HG03135 (cell line): ENCODE data around the gene PPP2R5B.

Experiments used
- ATAC-seq: cut with Tn5 transposase; IDR thresholded peaks from one replicate; pipeline ENCODE4 v1.9.1; 2021; ENCODE audit warnings: mild to moderate bottlenecking, moderate library complexity; ENCODE audit not compliant: unreplicated experiment

The PPP2R5B gene

DNA sequence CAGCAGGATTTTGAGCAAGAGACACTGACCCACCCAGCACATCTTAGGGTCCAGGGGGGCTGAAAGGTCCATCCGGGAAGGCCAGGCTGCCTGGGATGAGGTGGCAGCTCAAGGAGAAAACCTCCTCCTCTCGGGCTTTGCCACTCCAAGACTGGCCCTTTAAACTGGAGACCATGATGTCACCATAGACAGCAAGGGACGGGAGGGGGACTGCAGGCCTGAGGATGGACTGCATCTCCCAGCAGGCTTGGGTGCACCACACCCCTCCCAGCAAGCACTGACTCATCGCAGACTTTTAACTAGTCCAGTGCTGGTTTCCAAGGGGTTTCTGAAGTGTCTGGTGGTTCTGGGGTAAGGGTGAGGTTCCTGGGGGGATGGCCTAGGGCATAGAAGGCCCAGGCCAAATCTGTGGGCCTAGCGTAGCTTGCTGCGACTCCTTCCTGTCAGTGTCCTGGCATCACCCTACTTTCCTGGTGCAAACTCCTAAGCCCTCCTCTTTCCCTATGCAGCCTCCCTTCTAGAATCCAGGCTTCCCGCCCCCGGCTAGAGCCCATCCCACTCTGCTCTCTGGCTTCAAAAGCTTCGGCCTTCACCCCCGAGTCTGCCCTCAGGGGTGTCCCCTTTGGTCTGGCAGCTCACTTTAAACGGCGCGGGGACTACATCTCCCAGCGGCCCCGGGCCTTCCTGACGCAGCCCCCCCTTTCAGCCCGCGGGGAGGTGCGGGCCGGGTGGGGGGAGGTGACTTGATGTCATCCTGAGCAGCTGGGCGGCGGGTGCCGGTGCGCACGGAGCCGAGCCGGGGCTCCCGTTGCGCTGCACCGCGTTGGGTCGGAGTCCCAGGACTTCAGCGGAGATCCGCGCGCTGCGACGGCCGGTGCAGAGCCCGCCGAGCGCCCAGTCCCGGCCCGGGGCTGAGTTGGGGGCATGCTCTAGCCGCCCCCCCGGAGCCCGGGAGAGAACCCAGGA is at the start of gene PPP2R5B:
Gene PPP2R5B, plus strand, starts transcription at position 746 of the 966 bp plus-strand sequence. CDS start 1,046 bp downstream, outside the sequence.
- ATAC-seq = peak; percentile 78

DNA sequence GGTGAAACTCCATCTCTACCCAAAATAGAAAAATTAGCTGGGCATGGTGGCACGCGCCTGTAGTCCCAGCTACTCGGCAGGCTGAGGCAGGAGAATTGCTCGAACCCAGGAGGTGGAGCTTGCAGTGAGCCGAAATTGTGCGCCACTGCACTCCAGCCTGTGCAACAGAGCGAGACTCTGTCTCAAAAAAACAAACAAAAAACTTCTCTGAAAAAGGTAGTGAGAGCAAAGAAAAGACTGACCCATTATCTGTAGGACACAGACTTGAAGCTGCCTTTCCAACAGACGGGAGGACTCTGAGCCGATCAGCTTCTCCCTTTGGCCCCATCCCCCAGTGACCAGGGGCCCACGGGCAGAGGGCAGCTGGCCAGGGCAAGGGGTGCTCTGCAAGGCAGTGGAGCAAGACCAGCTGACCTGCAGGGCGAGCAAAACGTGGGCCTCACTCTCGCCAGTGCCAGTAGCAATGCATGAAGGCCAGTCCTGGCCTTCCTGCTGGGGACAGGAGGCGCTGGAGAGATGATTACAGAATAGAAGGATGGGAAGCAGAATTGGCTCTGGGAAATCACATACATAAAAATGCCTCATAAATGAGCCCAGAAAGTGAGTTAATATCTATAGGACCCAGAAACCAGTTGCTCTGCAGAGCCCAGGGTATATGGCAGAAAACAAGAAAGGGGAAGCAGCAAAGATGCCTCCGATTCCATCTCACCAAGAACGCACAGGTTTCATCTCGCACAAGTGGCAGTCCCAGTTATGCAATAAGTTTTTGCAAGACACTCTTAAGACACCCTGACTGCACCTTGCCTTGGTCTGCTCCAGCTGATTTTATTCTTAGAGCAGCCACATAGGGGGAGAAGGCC is 48.9 kb upstream of the PPP2R5B start:
- no peak for ATAC-seq

DNA sequence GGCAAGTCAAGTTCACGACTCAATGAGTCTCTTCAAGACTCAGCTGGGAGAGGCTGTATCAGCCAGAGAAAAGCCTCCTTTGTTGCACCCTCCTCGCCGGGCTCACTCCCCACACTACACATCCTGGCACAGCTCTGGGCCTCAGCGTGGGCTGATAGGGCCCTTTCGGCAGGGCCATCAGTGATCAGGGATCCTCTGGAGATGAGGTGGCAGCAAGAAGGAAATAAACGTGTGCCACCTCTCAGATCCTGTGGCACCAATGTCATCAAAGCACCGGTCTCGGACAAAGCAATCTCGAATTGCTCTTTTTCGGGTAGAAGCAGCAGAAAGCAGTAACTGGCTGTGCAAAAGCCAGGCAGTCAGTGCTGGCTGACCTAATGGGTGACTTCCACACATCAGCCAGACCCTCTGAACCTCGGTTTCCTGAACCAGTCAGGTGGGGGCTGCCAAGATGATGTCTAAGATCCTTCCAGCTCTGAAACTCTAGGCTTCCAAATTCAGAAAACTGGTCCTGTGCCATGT is 48.2 kb upstream of the PPP2R5B start:
- ATAC-seq = no peak

DNA sequence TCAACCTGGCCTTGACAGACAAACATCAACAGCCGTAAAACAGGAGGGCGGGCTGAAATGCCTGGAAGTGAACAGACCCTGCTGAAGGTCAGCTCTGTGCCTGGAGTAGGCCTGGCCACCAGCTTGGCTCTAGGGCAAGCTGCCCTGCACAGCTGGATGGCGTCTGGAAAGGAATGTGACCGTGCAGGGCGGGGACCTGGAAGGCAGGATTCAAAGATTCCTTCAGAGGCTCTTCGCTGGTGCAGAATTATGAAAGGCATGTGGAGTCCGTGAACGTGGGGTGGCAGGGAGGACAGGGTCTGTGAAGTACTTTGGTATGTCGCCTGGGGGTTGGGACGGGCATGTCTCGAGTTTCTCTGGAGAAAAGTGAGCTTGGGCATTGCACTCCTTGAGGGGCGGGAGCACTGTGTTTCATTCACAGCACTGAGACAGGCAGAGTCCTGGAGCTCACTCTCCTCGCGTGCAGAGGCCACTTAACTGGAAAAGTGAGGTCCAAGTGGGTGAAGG is 47.6 kb upstream of the PPP2R5B start:
- no peak for ATAC-seq

- ATAC-seq = no peak
Measured at GRCh38 chr11:64877390-64878222, 46.9 kb upstream of the PPP2R5B start.

DNA sequence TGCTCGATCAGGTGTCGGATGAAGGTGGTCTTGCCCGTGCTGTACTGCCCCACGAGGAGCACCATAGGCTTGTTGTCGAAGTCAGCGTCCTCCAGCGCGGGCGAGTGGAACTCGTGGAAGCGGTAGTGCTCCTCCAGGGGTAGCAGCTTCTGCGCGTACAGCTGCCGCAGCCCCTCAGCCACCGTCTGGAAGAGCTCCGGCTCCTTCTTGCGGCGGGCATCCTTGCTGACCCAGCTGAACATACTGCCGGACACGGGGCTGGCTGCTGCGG is 46.3 kb upstream of the PPP2R5B start:
- ATAC-seq = peak; percentile 3

DNA sequence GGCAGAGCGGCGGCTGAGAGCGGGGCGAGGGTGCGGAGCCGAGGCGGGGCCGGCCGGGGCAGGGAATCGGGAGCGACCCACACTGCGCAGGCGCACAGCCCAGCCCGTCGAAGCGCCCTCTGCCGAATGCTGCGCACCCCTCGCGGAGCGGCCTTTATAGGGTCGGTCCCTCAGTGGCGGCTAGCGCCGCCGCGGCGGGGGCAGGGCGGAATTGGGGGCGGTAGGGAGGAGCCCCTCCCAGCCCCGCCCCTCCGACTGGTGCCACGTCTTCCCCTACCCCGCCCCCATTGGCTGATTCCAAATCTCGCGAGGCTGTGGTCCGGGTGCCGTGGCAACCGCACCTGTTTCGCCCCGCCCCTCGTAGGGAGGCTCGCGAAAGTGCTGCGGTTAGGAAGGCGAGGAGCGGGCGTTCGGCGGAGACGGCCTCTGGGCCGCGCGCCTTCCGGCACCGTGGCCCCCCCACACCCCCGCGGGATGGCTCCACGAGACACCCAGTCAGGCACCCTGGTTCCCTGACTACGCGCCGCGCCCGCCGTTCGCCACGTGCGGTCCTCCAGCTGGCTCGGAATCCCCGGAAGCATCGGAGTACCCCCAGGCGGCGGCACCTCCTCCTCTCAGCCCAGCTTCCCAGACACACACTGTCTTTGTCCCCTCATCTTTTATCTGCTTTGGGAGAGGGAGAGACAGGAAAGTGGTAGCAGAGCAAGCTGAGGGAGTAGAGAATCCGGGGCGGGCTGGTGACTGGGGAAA is 45.8 kb upstream of the PPP2R5B start, which contains the start of gene EHD1:
Gene EHD1, minus strand, starts transcription at position 128 of the 750 bp plus-strand sequence. CDS start 157 bp downstream, outside the sequence.
- peak; percentile 59 for ATAC-seq

GRCh38 chr11:64879244-64879900 is 45.1 kb upstream of the PPP2R5B start:
- no peak for ATAC-seq

DNA sequence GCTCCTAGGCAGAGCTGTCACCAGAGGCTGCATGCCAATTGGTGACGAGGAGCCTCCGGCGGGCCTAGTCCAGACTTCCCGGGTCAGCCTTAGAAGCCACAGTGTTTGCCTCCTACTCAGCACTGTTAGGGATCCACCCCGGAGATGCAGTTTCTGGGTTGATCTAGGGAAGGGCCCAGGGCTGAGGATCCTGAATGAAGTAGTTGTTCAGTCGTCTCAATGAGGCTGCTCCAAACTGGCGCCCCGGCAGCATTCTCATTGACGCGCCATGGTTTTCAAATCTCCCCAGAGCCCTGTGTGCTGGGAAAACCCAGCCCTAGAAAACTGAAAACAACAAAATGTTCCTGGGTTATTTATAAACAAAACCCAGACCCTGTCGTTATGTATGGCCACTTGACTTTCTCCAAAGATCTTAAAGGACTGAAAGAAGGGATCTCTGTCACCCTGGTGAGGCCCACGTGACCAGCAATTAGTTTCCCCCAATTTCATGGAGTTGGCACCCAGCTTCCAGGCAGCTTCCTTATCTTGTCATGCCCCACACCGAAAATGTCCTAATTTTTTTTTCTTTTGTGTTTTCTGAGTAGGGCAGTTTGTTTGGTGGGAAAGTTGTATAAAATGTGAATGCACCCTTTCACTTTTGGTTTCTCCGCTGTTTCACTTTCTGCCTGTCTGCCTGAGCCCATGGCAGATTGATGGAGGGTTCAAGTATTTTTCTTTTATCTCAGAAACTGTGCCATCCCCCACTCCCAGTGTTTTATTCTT is 44.1 kb upstream of the PPP2R5B start:
- no peak for ATAC-seq

DNA sequence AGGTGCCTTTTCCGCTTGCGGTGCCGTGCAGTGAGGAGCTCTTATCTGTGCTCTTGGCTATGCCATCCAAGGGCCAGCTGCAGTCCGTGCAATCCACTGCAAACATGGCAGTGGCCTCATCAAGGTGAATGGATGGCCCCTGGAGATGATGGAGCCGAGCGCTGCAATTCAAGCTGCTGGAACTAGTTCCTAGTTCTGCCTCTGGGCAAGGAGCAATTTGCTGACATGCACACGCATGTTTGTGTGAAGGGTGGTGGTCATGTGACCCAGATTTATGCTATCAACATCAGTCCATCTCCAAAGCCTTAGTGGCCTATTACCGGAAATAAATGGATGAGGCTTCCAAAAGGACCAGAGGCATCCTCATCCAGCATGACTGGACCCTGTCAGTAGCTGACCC is 43.0 kb upstream of the PPP2R5B start:
- ATAC-seq = no peak

GRCh38 chr11:64882243-64882642 is 42.2 kb upstream of the PPP2R5B start:
- no peak for ATAC-seq

DNA sequence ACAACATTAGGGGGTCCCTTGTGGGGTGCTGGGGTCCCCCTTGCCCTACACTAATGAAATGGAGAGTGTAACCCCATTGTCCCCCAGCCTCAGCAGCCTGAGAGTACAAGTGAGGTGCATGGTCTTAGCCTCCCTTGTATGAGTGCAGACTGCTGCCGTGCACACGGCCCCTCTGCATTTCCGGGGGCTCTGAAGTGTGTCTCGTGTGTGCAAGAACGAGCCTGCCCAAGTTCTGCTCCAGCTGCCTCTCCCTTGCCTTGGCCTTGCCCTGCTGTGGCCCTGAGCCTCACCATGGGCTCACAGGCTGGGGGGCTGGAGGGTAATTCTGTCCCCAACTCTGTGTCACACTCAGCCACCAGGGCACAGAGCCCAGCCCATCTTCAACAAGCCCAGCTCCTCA is 40.9 kb upstream of the PPP2R5B start:
- no peak for ATAC-seq

DNA sequence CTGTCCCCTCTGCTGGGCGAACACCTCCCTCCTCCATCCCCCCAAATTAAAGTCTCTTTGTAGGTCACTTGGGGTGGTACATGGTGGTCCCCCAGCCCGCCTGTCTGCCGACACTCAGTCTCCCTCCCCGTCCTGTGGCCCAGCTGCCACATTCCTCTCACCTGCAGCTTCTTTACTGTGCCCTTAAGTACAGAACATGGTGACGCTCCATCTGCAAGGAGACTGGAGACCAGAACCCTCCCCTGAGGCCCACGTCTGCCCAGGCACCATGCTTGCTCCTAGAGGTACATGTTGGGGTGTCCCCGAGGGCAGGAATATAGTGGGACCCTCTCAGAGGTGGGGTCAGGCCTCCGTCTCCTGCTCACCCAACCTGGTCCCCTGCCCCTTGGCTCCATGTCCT is 40.5 kb upstream of the PPP2R5B start:
- no peak for ATAC-seq

GRCh38 chr11:64885367-64886286 is 38.9 kb upstream of the PPP2R5B start:
- no peak for ATAC-seq

DNA sequence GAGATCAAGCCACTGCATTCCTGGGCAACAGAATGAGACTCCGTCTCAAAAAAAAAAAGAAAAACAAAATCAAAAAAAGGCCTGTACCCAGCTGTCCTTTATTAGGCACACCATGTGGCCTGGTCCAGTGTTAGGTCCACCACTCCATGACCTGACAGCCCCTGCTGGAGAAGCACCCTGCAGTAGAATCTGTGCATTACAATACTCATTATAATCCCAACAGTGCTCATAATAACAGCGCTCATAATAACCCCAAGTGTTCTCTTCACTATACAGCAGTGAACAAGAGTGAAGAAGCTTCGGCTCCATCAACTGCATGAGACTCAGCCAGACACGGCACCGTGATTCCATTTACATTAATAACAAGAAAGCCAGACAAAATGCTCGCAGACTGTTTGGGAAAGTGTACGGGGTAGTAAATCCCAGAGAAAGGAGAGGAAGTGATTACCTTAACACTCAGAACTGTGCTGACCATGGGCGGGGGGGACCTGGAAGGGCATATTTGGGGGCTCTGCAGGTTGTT is 37.2 kb upstream of the PPP2R5B start:
- no peak for ATAC-seq

DNA sequence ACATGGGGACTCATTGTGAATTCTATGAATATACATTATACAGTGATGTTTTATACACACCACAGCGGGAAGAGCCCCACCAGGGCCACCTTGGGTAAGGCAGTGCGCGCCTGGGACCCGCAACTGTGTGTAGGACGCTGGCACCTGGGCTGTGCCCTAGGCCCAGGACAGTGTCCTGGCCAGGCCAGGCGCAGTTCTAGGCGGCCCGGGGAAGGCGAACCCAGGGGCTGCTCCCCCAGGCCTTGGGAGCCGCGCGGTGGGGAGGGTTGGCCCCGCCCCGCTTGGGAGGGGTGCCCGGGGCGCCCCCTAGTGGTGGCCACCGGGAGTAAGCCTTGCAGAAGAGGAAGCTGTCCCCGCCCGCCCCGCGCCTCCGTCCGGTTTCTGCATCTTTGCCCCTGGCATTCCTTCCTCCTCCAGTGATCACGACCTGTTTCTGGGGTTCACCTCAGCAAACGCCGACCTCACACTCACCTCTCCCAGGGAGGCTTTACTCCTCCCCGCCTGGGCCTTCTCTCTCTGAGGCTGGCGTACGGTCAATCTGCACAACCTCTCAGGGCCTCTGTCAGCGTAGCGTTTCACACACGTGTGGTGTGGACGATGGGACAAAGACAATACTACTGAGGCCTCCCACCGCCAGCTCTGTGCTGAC is 36.6 kb upstream of the PPP2R5B start:
- ATAC-seq = no peak

- no peak for ATAC-seq
Measured at GRCh38 chr11:64888406-64888728, 36.1 kb upstream of the PPP2R5B start.
